Measurements from ENCODE around the gene SLC13A3. TPM values are rescaled to one million over a fixed set of nuclear protein-coding genes. Genes with fewer than 3 reads are reported as not detected.

SLC13A3 gene
- total RNA-seq, 5 donors from 2014 or later (not counting 1 experiment from before 2014, with no cell fraction given), result 0.16 to 0.49 (median 0.33) TPM; not detected in 1

- Histone ChIP-seq H3K4me1 (ENCODE audit: control insufficient read depth in 1 of 2, extremely low read depth in 1 of 2, insufficient read depth in 2 of 2, low read length in 2 of 2) (no peaks in the 10 kb centered on the region), H3K27me3 (replicated peaks in 1 of 2; ENCODE audit: control insufficient read depth in 2 of 2, extremely low read depth in 1 of 2, insufficient read depth in 2 of 2, low read length in 1 of 2) (no peaks in the 10 kb centered on the region), H3K36me3 (ENCODE audit: control insufficient read depth in 2 of 2, extremely low read depth in 1 of 2, insufficient read depth in 1 of 2, low read length in 1 of 2) (no peaks in the 10 kb centered on the region), H3K4me3 (ENCODE audit: control insufficient read depth in 1 of 2, extremely low read depth in 1 of 2, low read length in 1 of 2) (no peak overlapping the region), H3K9me3 (no peaks in the 10 kb centered on the region), H3K27ac (ENCODE audit: low read length) (no peak overlapping the region)
- ATAC-seq (replicated peaks in 1 of 4) (no peak), DNase-seq (no peak)
- no peak overlapping the region for H3K4me3 Mint-ChIP-seq
- peaks cover 8% of the 10 kb centered on the region for H3K36me3 Mint-ChIP-seq
- 73% methylated on average over 4 of the region's 7 CpGs for WGBS (ENCODE audit: insufficient coverage)
- no peaks in the 10 kb centered on the region for H3K4me1 Mint-ChIP-seq
- ChIA-PET POLR2A (no interaction called here), CTCF (no interaction called here)
- no peak overlapping the region for H3K27ac Mint-ChIP-seq
- peaks cover 13 to 21% of the 10 kb centered on the region in 2 donors for H3K27me3 Mint-ChIP-seq
- peaks cover 0 to 9% (median 0%) of the 10 kb centered on the region in 3 donors for H3K9me3 Mint-ChIP-seq
These were observed 6.4 kb upstream of the SLC13A3 start for GRCh38 chr20:46657618-46658017.

- H3K4me3 ChIP-seq (ENCODE audit: control insufficient read depth in 1 of 2, extremely low read depth in 1 of 2, low read length in 1 of 2), result no peak overlapping the region
- H3K27me3 ChIP-seq (replicated peaks in 1 of 2; ENCODE audit: control insufficient read depth in 2 of 2, extremely low read depth in 1 of 2, insufficient read depth in 2 of 2, low read length in 1 of 2), result peaks cover 0 to 5% of the 10 kb centered on the region in 2 experiments
- no peak overlapping the region for H3K27ac Mint-ChIP-seq
- no peaks in the 10 kb centered on the region for H3K36me3 ChIP-seq (ENCODE audit: control insufficient read depth in 2 of 2, extremely low read depth in 1 of 2, insufficient read depth in 1 of 2, low read length in 1 of 2)
- peaks cover 0 to 9% (median 0%) of the 10 kb centered on the region in 3 donors for H3K9me3 Mint-ChIP-seq
- 85% methylated on average over 5 of the region's 8 CpGs for WGBS (ENCODE audit: insufficient coverage)
- ATAC-seq (replicated peaks in 1 of 4), result no peak
- CTCF ChIA-PET, result no interaction called here
- H3K9me3 ChIP-seq, result no peaks in the 10 kb centered on the region
- H3K4me3 Mint-ChIP-seq, result no peak overlapping the region
- no peaks in the 10 kb centered on the region for H3K4me1 ChIP-seq (ENCODE audit: control insufficient read depth in 1 of 2, extremely low read depth in 1 of 2, insufficient read depth in 2 of 2, low read length in 2 of 2)
- POLR2A ChIA-PET, result no interaction called here
- H3K27me3 Mint-ChIP-seq, result peaks cover 13 to 23% of the 10 kb centered on the region in 2 donors
- peaks cover 8% of the 10 kb centered on the region for H3K36me3 Mint-ChIP-seq
- no peak overlapping the region for H3K27ac ChIP-seq (ENCODE audit: low read length)
- H3K4me1 Mint-ChIP-seq, result no peaks in the 10 kb centered on the region
- DNase-seq, result no peak
These were observed 5.9 kb upstream of the SLC13A3 start for GRCh38 chr20:46657137-46657536.

- ATAC-seq (replicated peaks in 1 of 4), result no peak
- peaks cover 39 to 45% of the 10 kb centered on the region in 2 donors for H3K27me3 Mint-ChIP-seq
- no peak overlapping the region for H3K27ac Mint-ChIP-seq
- Histone ChIP-seq H3K36me3 (ENCODE audit: control insufficient read depth in 2 of 2, extremely low read depth in 1 of 2, insufficient read depth in 1 of 2, low read length in 1 of 2) (no peaks in the 10 kb centered on the region), H3K9me3 (no peaks in the 10 kb centered on the region), H3K27ac (ENCODE audit: low read length) (no peak overlapping the region), H3K4me3 (ENCODE audit: control insufficient read depth in 1 of 2, extremely low read depth in 1 of 2, low read length in 1 of 2) (no peak overlapping the region), H3K4me1 (ENCODE audit: control insufficient read depth in 1 of 2, extremely low read depth in 1 of 2, insufficient read depth in 2 of 2, low read length in 2 of 2) (no peaks in the 10 kb centered on the region), H3K27me3 (replicated peaks in 1 of 2; ENCODE audit: control insufficient read depth in 2 of 2, extremely low read depth in 1 of 2, insufficient read depth in 2 of 2, low read length in 1 of 2) (peaks cover 16 to 25% of the 10 kb centered on the region in 2 experiments)
- no peaks in the 10 kb centered on the region for H3K36me3 Mint-ChIP-seq
- no peak overlapping the region for H3K4me3 Mint-ChIP-seq
- DNase-seq, result no peak
- no peaks in the 10 kb centered on the region for H3K9me3 Mint-ChIP-seq
- ChIA-PET CTCF (no interaction called here), POLR2A (interaction anchor here in 1 of 2 donors (0.6 kb wide), 1 partner anchor 28 kb away, joined by 4 read pairs; no protein-coding TSS in a partner anchor)
- no peaks in the 10 kb centered on the region for H3K4me1 Mint-ChIP-seq
These were observed 1.4 kb upstream of the SLC13A3 start for GRCh38 chr20:46652699-46653098.

DNA sequence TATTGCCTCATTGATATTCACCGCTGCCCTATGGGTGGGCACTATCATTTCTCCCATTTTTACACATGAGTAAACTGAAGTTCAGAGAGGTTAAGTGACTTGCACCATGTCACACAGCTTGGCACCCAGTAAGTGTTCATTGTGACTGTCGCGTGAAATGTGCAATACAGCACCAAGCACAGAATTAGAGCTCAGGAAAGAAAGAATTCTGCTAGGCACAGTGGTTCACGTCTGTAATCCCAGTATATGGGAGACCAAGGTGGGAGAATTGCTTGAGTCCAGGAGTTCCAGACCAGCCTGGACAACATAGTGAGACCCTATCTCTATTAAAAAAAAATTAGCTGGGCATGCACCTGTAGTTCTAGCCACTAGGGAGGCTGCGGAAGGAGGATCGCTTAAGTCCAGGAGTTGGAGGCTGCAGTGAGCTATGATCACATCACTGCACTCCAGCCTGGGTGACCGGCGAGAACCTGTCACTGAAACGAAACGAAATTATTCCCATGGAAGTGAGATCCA lies 626 bp downstream of the SLC13A3 start:
- no peak for ATAC-seq (replicated peaks in 1 of 4)
- Mint-ChIP-seq H3K27ac (no peak overlapping the region), H3K36me3 (no peaks in the 10 kb centered on the region), H3K27me3 (peaks cover 39 to 45% of the 10 kb centered on the region in 2 donors), H3K4me1 (no peaks in the 10 kb centered on the region), H3K4me3 (no peak overlapping the region), H3K9me3 (no peaks in the 10 kb centered on the region)
- peaks cover 16 to 29% of the 10 kb centered on the region in 2 experiments for H3K27me3 ChIP-seq (replicated peaks in 1 of 2; ENCODE audit: control insufficient read depth in 2 of 2, extremely low read depth in 1 of 2, insufficient read depth in 2 of 2, low read length in 1 of 2)
- no peak overlapping the region for H3K27ac ChIP-seq (ENCODE audit: low read length)
- no peaks in the 10 kb centered on the region for H3K36me3 ChIP-seq (ENCODE audit: control insufficient read depth in 2 of 2, extremely low read depth in 1 of 2, insufficient read depth in 1 of 2, low read length in 1 of 2)
- H3K9me3 ChIP-seq, result no peaks in the 10 kb centered on the region
- H3K4me1 ChIP-seq (ENCODE audit: control insufficient read depth in 1 of 2, extremely low read depth in 1 of 2, insufficient read depth in 2 of 2, low read length in 2 of 2), result no peaks in the 10 kb centered on the region
- no peak overlapping the region for H3K4me3 ChIP-seq (ENCODE audit: control insufficient read depth in 1 of 2, extremely low read depth in 1 of 2, low read length in 1 of 2)
- no peak for DNase-seq
- CTCF ChIA-PET, result no interaction called here
- POLR2A ChIA-PET, result no interaction called here
- 85% methylated on average over 9 of the region's 10 CpGs for WGBS (ENCODE audit: insufficient coverage)

DNA sequence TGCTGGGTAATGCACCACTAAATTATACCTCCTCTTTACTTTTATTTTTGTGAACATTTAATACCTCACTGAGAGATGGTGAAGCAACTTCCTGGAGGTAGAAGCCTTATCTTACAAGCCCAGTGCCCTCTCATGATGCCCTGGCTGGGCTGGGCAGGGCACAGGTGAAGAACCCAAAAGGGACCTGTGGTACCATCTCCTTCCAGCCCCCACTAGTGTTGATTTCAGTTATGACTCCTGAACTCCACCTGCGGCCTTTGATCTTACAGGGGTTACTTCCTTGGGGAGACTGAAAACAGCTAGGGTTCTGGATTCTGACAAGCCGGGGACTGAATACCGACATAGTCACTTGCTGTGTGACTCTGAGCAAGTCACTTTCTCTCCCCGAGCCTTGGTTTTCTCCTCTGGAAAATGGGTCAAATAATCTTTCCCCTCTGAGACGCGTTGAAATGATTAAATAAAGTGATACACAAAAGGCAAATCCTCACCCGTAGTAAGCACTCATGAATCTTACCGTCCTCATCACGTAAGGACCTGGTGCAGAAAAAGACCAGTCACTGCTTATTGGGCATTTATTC lies 1.2 kb downstream of the SLC13A3 start:
- H3K27me3 Mint-ChIP-seq, result peaks cover 39 to 45% of the 10 kb centered on the region in 2 donors
- ATAC-seq (replicated peaks in 1 of 4), result no peak
- H3K9me3 Mint-ChIP-seq, result no peaks in the 10 kb centered on the region
- peaks cover 16 to 29% of the 10 kb centered on the region in 2 experiments for H3K27me3 ChIP-seq (replicated peaks in 1 of 2; ENCODE audit: control insufficient read depth in 2 of 2, extremely low read depth in 1 of 2, insufficient read depth in 2 of 2, low read length in 1 of 2)
- no peaks in the 10 kb centered on the region for H3K9me3 ChIP-seq
- no peaks in the 10 kb centered on the region for H3K4me1 Mint-ChIP-seq
- H3K4me3 ChIP-seq (ENCODE audit: control insufficient read depth in 1 of 2, extremely low read depth in 1 of 2, low read length in 1 of 2), result no peak overlapping the region
- ChIA-PET POLR2A (no interaction called here), CTCF (no interaction called here)
- no peak overlapping the region for H3K27ac Mint-ChIP-seq
- no peaks in the 10 kb centered on the region for H3K36me3 Mint-ChIP-seq
- no peaks in the 10 kb centered on the region for H3K4me1 ChIP-seq (ENCODE audit: control insufficient read depth in 1 of 2, extremely low read depth in 1 of 2, insufficient read depth in 2 of 2, low read length in 2 of 2)
- H3K27ac ChIP-seq (ENCODE audit: low read length), result no peak overlapping the region
- DNase-seq, result no peak
- no peak overlapping the region for H3K4me3 Mint-ChIP-seq
- WGBS (ENCODE audit: insufficient coverage), result 67% methylated on average over 2 of the region's 9 CpGs
- no peaks in the 10 kb centered on the region for H3K36me3 ChIP-seq (ENCODE audit: control insufficient read depth in 2 of 2, extremely low read depth in 1 of 2, insufficient read depth in 1 of 2, low read length in 1 of 2)

- Mint-ChIP-seq H3K27me3 (peaks cover 35 to 40% of the 10 kb centered on the region in 2 donors), H3K27ac (no peak overlapping the region), H3K4me3 (no peak overlapping the region), H3K9me3 (no peaks in the 10 kb centered on the region), H3K4me1 (no peaks in the 10 kb centered on the region), H3K36me3 (no peaks in the 10 kb centered on the region)
- POLR2A ChIA-PET, result no interaction called here
- Histone ChIP-seq H3K4me3 (ENCODE audit: control insufficient read depth in 1 of 2, extremely low read depth in 1 of 2, low read length in 1 of 2) (no peak overlapping the region), H3K27me3 (replicated peaks in 1 of 2; ENCODE audit: control insufficient read depth in 2 of 2, extremely low read depth in 1 of 2, insufficient read depth in 2 of 2, low read length in 1 of 2) (peaks cover 16 to 29% of the 10 kb centered on the region in 2 experiments), H3K36me3 (ENCODE audit: control insufficient read depth in 2 of 2, extremely low read depth in 1 of 2, insufficient read depth in 1 of 2, low read length in 1 of 2) (no peaks in the 10 kb centered on the region), H3K4me1 (ENCODE audit: control insufficient read depth in 1 of 2, extremely low read depth in 1 of 2, insufficient read depth in 2 of 2, low read length in 2 of 2) (no peaks in the 10 kb centered on the region), H3K27ac (ENCODE audit: low read length) (no peak overlapping the region), H3K9me3 (no peaks in the 10 kb centered on the region)
- 80% methylated on average over 1 of the region's 3 CpGs for WGBS (ENCODE audit: insufficient coverage)
- DNase-seq, result no peak
- ATAC-seq (replicated peaks in 1 of 4), result no peak
- CTCF ChIA-PET, result no interaction called here
These were observed 1.7 kb downstream of the SLC13A3 start for GRCh38 chr20:46649650-46649949.
